Ovary (tissue), 9 donors: ENCODE results near the gene GCC1. TPM values are rescaled to one million over a fixed set of nuclear protein-coding genes. Genes with fewer than 3 reads are reported as not detected.

Experiments
- DNase-seq, 5 donors: peaks; one replicate each; pipeline ENCODE4 v3.0.0-alpha.2; 2019 to 2020
- H3K27ac ChIP-seq, 2 donors: fragments of 200-600 bp; one replicate each; pipeline versions ENCODE4 v1.5.1 to v1.8.0; 2019 to 2022
- H3K27me3 ChIP-seq: fragments of 200-600 bp; one replicate; pipeline ENCODE4 v1.8.0; 2022
- H3K36me3 ChIP-seq: fragments of 200-600 bp; sonication (generic); one replicate; pipeline ENCODE4 v1.5.1; 2019
- H3K4me1 ChIP-seq: one replicate; pipeline ENCODE4 v1.8.1; 2013; ENCODE audit warnings: mild to moderate bottlenecking, moderate library complexity; ENCODE audit not compliant: insufficient read depth
- H3K4me3 ChIP-seq: fragments of 200-600 bp; sonication (generic); one replicate; pipeline ENCODE4 v1.5.1; 2017
- H3K9me3 ChIP-seq, 2 donors: fragments of 200-600 bp in 1 of 2; sonication (generic) in 1 of 2; one replicate each; pipeline versions ENCODE4 v1.5.1 to v1.8.1; 2013 to 2019; ENCODE audit warnings: mild to moderate bottlenecking in 1 of 2, moderate library complexity in 1 of 2
- EP300 ChIP-seq: sonication (generic); formaldehyde crosslinking; IDR thresholded peaks from one replicate; pipeline ENCODE4 v1.6.1; 2017; ENCODE audit warnings: antibody characterized with exemption
- POLR2A ChIP-seq: fragments of 450-650 bp; IDR thresholded peaks from one replicate; pipeline ENCODE4 v1.6.1; 2017; ENCODE audit warnings: antibody characterized with exemption, mild to moderate bottlenecking, moderate library complexity
- WGBS, 3 donors: extraction: QIAGEN DNeasy Blood & Tissue Kit in 1 of 3; methylation state at CpG; one replicate each; pipeline versions ENCODE4 v1.1.5 to v1.1.7; 2013 to 2017; 5-methylcytosine and 5-hydroxymethylcytosine counted together
- intact Hi-C, 4 donors: fragments of 100-400 bp; cut with DNase I; formaldehyde crosslinking; loops; one replicate each; pipeline versions ENCODE4 v1.11.0 to v1.15.1; 2022 to 2023
- polyA plus RNA-seq, 2 donors: library from polyadenylated mRNA; stranded (reverse); fragments of 200-250 nt in 1 of 2; fragments of 350-450 nt in 1 of 2; fragmentation: Illumina TruSeq in 1 of 2; extraction: RNeasy Lipid Tissue Mini Kit (QIAGEN cat#74804) in 1 of 2; gene quantifications; one replicate each; pipeline ENCODE4 v1.2.3, GENCODE V29; 2013 to 2014
- total RNA-seq, 7 donors: library from RNA; depleted of rRNA in 2 of 7; stranded (reverse); fragments of >200 nt in 2 of 7; fragmentation: NEBNext Ultra II Directional in 3 of 7; extraction: Animal tissue kit (Norgen Biotek cat#: 25700) in 3 of 7; gene quantifications; one replicate each; pipeline versions ENCODE4 v1.1.0 to v1.2.4, GENCODE V29; 2016 to 2023
- TF ChIP-seq, protein P1 (sequence below), 3 donors: fragments of 450-650 bp in 2 of 3; fragments of 200-600 bp in 1 of 3; IDR thresholded peaks; one replicate each; pipeline versions ENCODE4 v1.5.1 to v1.8.0; 2016 to 2022; ENCODE audit warnings: antibody characterized with exemption in 3 of 3, mild to moderate bottlenecking in 1 of 3
- donor health status: DM: no; HTN: no; CAD: no; lungs with moderate emphysema.
- donor health status: DM: no; HTN: no; CAD: no.
- donor health status: Bipolar disorder and iron deficiency.
- donor health status: DM: yes; HTN: yes; CAD: no.
- donor health status: DM: no; HTN: no; CAD: no.
- donor health status: DM: yes; HTN: yes; CAD: no.

Gene GCC1
- total and polyA plus RNA-seq, 9 donors = 7.8 to 21.1 (median 13.0) TPM

DNA sequence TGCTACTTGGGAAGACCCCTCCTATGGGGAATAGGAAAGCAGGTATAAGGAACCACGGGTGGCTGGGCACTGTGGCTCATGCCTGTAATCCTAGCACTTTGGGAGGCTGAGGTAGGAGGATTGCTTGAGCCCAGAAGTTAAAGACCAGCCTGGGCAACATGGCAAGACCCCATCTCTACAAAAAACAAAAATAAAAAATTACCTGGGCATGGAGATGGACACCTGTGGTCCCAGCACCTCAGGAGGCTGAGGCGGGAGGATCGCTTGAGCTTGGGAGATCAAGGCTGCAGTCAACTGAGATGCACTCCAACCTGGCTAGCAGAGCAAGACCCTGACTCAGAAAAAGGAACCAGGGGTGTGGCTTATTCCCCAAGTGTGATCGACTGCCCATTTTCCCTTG lies 7.2 kb upstream of the GCC1 start:
- DNase-seq = no peak
- WGBS, 3 donors = 71 to 78% (median 77%) methylated on average over 4 of the region's 4 CpGs
- intact Hi-C loops = no loop called here
- no peaks in the 10 kb centered on the region for H3K9me3 ChIP-seq
- no peaks in the 10 kb centered on the region for H3K4me1 ChIP-seq
- H3K36me3 ChIP-seq = no peaks in the 10 kb centered on the region
- TF ChIP-seq POLR2A (no peak), EP300 (no peak)
- TF ChIP-seq, protein P1, sequence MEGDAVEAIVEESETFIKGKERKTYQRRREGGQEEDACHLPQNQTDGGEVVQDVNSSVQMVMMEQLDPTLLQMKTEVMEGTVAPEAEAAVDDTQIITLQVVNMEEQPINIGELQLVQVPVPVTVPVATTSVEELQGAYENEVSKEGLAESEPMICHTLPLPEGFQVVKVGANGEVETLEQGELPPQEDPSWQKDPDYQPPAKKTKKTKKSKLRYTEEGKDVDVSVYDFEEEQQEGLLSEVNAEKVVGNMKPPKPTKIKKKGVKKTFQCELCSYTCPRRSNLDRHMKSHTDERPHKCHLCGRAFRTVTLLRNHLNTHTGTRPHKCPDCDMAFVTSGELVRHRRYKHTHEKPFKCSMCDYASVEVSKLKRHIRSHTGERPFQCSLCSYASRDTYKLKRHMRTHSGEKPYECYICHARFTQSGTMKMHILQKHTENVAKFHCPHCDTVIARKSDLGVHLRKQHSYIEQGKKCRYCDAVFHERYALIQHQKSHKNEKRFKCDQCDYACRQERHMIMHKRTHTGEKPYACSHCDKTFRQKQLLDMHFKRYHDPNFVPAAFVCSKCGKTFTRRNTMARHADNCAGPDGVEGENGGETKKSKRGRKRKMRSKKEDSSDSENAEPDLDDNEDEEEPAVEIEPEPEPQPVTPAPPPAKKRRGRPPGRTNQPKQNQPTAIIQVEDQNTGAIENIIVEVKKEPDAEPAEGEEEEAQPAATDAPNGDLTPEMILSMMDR (IDR thresholded peaks at IDR 0.05) = no peak
- H3K27me3 ChIP-seq = no peaks in the 10 kb centered on the region
- H3K27ac ChIP-seq = no peak overlapping the region
- no peak overlapping the region for H3K4me3 ChIP-seq

DNA sequence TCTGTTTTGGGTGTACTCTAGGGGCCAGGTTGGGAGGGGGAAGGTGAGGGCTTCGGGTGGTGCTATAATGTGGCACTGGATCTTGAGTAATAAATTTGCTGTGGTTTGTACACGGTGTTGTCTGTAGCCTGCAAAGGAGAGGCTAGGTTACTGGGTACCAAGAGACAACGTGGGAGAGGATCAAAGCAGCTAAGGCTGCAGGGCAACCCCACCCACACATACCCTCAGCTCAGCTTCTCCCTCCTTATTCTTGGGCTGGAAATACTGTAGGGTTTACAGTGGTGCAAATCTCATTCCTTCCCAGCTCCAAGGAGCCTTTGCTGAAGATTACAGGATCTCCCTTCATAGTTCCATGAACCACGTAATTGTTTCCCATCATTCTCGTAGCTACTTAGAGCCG lies 6.2 kb upstream of the GCC1 start:
- Histone ChIP-seq H3K36me3 (no peaks in the 10 kb centered on the region), H3K27ac (no peak overlapping the region), H3K9me3 (no peaks in the 10 kb centered on the region), H3K27me3 (no peaks in the 10 kb centered on the region), H3K4me1 (no peaks in the 10 kb centered on the region), H3K4me3 (no peak overlapping the region)
- intact Hi-C loops = no loop called here
- DNase-seq = no peak
- 75 to 80% (median 80%) methylated on average over 6 of the region's 6 CpGs for WGBS, 3 donors
- TF ChIP-seq, protein P1 (IDR thresholded peaks at IDR 0.05) = no peak
- TF ChIP-seq EP300 (no peak), POLR2A (no peak)

DNA sequence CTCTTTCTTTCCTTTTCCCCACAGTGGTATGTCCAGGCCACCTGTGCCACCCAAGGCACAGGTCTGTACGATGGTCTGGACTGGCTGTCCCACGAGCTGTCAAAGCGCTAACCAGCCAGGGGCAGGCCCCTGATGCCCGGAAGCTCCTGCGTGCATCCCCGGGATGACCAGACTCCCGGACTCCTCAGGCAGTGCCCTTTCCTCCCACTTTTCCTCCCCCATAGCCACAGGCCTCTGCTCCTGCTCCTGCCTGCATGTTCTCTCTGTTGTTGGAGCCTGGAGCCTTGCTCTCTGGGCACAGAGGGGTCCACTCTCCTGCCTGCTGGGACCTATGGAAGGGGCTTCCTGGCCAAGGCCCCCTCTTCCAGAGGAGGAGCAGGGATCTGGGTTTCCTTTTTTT lies 5.8 kb upstream of the GCC1 start:
- no peaks in the 10 kb centered on the region for H3K36me3 ChIP-seq
- no peak overlapping the region for H3K27ac ChIP-seq
- intact Hi-C loops = no loop called here
- no peak overlapping the region for H3K4me3 ChIP-seq
- TF ChIP-seq POLR2A (no peak), EP300 (no peak)
- TF ChIP-seq, protein P1 (IDR thresholded peaks at IDR 0.05) = no peak
- no peaks in the 10 kb centered on the region for H3K4me1 ChIP-seq
- no peaks in the 10 kb centered on the region for H3K27me3 ChIP-seq
- WGBS, 3 donors = 82 to 90% (median 84%) methylated on average over 7 of the region's 7 CpGs
- no peak for DNase-seq
- H3K9me3 ChIP-seq = no peaks in the 10 kb centered on the region

DNA sequence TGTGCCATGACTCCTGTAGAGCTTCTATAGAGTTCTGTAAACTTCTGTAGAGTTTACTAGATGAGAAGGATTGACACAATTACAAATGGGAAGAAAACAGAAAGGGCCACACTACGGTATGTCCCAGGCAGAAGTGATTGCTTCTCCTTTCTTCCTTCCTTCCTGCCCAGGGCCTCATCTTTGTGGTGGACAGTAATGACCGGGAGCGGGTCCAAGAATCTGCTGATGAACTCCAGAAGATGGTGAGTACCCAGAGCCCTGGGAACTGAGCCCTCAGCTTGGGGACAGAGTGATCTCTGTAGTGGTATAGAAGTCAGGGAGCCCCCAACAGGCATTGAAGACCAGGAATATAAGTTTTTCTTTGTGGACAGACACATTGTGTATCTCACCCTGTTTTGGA lies 4.5 kb upstream of the GCC1 start:
- no peak overlapping the region for H3K27ac ChIP-seq
- intact Hi-C loops = loop anchor here (5.0 to 10.0 kb wide), 4 partner anchors 62 to 198 kb away; partner anchors contain the start of genes SND1 (in 3 of the 4) and ZNF800 (in 2 of the 4)
- H3K4me3 ChIP-seq = no peak overlapping the region
- H3K36me3 ChIP-seq = no peaks in the 10 kb centered on the region
- peaks cover 2% of the 10 kb centered on the region for H3K4me1 ChIP-seq
- WGBS, 3 donors = 88 to 92% (median 88%) methylated on average over 3 of the region's 3 CpGs
- H3K9me3 ChIP-seq = no peaks in the 10 kb centered on the region
- DNase-seq = no peak
- TF ChIP-seq, protein P1 (IDR thresholded peaks at IDR 0.05) = no peak
- no peak for TF ChIP-seq POLR2A
- TF ChIP-seq EP300 = no peak
- no peaks in the 10 kb centered on the region for H3K27me3 ChIP-seq
